Activated naive CD8-positive, alpha-beta T cell treated with anti-CD3 and anti-CD28 coated beads for 36 hours (primary cell): ENCODE measurements around the gene FCAMR. TPM values are rescaled to one million over a fixed set of nuclear protein-coding genes. Genes with fewer than 3 reads are reported as not detected.

Experiments used
- total RNA-seq, 2 experiments: library from RNA; stranded (reverse); gene quantifications; one replicate each; pipeline ENCODE4 v1.2.3, GENCODE V29; 2021

The FCAMR gene
- total RNA-seq, 2 experiments from 2014 or later, result not detected

Other genes starting within 250 kb of the FCAMR start
- gene IL19, start 199.7 kb downstream of the FCAMR start, total RNA-seq, result not detected
- not detected for gene IL10, start 198.0 kb downstream of the FCAMR start, total RNA-seq
- not detected for gene IL20, start 104.8 kb downstream of the FCAMR start, total RNA-seq
- under 1 TPM; 0.54 to 0.72 TPM for gene IL24, start 73.0 kb downstream of the FCAMR start, total RNA-seq
- 10 to 100 TPM; 42.9 to 45.5 TPM for gene FCMR, start 48.5 kb downstream of the FCAMR start, total RNA-seq
- gene PIGR, start 24.0 kb downstream of the FCAMR start, total RNA-seq, result under 1 TPM; 0.08 to 0.10 TPM
- gene C1orf116, start 62.3 kb upstream of the FCAMR start, total RNA-seq, result under 1 TPM in 1 of 2 experiments, not detected in 1; 0.08 TPM
- gene YOD1, start 80.7 kb upstream of the FCAMR start, total RNA-seq, result 10 to 100 TPM; 10.8 to 10.9 TPM
- 1 to 10 TPM; 3.9 to 5.2 TPM for gene PFKFB2, start 82.8 kb upstream of the FCAMR start, total RNA-seq
- gene C4BPB, start 118.4 kb upstream of the FCAMR start, total RNA-seq, result 1 to 10 TPM; 1.2 to 1.6 TPM
- not detected for gene C4BPA, start 133.8 kb upstream of the FCAMR start, total RNA-seq